HG03378 (cell line): ENCODE data around the gene PCDHGA7.
"Not testable (repeated sequence)": the region's sequence is repeated elsewhere in the genome, so short reads cannot be mapped to it uniquely, and the experiment has no call there.

Source experiments
- ATAC-seq: cut with Tn5 transposase; IDR thresholded peaks from one replicate; pipeline ENCODE4 v1.9.1; 2021; ENCODE audit warnings: mild to moderate bottlenecking, moderate library complexity; ENCODE audit not compliant: unreplicated experiment

PCDHGA7 gene

DNA sequence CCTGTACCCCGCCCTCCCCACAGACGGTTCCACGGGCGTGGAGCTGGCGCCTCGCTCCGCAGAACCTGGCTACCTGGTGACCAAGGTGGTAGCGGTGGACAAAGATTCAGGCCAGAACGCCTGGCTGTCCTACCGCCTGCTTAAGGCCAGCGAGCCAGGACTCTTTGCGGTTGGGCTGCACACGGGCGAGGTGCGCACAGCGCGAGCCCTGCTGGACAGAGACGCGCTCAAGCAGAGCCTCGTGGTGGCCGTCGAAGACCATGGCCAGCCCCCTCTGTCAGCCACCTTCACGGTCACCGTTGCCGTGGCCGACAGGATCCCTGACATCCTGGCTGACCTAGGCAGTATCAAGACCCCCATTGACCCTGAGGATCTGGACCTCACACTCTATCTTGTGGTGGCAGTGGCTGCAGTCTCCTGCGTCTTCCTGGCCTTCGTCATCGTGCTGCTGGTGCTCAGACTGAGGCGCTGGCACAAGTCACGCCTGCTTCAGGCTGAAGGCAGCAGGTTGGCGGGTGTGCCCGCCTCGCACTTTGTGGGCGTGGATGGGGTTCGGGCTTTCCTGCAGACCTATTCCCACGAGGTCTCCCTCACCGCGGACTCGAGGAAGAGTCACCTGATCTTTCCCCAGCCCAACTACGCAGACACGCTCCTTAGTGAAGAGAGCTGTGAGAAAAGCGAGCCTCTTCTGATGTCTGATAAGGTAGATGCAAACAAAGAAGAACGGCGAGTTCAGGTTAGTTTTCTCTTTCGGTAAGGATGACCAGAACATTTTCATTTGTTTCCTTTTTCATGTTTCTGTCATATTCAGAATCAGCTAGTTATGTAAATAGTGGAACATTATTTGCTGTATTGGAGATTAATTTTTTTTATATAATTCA is 16.3 kb upstream of the PCDHGA7 start:
- ATAC-seq = no peak

DNA sequence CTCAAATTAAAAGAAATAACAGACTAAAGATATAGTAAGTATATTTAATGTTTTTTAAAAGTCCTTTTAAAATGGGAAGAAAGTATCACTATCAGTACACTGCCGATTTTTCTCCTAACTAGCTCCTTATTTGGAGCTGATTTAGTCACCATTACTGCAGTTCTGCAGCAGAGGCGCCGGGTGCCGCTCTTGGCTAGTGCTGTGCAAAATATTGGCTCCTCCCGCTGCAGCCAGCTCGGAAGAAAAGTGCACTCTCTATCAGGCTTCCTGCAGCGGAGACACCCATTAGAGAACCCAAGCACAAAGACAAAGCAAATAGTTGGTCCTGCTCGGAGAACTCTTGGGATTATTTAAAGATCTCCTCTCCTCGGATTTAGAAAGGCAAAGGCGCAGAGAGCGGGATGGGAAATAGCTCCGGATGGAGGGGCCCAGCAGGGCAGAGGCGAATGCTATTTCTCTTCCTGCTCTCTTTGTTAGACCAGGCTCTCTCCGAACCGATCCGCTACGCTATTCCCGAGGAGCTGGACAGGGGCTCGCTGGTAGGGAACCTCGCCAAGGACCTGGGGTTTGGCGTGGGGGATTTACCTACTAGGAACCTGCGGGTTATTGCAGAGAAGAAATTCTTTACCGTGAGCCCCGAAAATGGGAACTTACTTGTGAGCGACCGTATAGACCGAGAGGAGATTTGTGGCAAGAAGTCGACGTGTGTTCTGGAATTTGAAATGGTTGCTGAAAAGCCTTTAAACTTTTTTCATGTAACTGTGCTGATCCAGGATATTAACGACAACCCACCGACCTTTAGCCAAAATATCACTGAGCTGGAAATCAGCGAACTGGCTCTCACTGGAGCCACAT is 12.3 kb upstream of the PCDHGA7 start, which contains the start of gene PCDHGB3:
TSS of gene PCDHGB3 (plus strand) at position 249 of the 855 bp plus-strand sequence. CDS start at position 402, 153 bp downstream.
- peak; percentile 95 for ATAC-seq

DNA sequence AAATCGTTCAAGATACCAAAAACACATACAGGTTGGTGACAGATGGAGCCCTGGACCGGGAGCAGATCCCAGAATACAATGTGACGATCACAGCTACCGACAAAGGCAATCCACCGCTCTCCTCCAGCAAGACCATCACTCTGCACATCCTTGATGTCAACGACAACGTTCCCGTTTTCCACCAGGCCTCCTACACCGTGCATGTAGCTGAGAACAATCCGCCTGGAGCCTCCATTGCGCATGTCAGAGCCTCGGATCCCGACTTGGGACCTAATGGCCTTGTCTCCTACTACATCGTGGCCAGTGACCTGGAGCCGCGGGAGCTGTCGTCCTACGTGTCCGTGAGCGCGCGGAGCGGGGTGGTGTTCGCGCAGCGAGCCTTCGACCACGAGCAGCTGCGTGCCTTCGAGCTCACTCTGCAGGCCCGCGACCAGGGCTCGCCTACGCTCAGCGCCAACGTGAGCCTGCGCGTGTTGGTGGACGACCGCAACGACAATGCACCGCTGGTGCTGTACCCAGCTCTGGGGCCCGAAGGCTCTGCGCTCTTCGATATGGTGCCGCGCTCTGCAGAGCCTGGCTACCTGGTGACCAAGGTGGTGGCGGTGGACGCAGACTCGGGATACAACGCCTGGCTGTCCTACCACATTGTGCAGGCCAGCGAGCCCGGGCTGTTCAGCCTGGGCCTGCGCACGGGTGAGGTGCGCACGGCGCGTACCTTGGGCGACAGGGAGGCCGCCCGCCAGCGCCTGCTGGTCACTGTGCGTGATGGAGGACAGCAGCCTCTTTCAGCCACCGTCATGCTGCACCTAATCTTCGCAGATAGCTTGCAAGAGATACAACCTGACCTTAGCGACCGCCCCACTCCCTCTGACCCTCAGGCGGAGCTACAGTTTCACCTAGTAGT is 10.7 kb upstream of the PCDHGA7 start:
- ATAC-seq = no peak

DNA sequence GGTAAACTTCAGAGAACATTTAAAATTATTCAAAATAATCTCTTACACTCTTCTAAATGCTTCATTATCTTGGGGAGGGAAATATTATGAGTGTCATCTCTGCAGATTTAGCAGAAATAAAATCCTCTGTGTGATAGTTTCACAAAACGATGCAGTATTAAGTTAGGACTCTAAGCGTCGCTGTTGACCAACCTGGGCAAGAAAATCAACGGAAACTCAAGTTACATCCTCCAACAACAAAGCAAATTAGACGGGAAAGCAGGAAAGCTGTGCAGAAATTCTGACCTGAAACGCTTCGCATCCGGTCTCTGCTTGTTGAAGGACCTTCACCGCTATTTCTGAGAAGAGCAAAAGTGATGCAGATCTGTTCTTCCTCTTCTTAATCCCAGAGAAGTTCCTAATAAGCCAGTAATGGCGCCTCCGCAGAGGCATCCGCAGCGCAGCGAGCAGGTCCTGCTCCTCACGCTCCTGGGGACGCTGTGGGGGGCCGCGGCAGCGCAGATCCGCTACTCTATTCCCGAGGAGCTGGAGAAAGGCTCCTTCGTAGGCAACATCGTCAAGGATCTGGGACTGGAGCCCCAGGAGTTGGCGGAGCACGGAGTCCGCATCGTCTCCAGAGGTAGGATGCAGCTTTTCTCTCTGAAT is 8.7 kb upstream of the PCDHGA7 start, which contains the start of gene PCDHGA6:
TSS of gene PCDHGA6 (plus strand) at position 219 of the 645 bp plus-strand sequence. CDS start at position 412, 193 bp downstream.
- no peak for ATAC-seq

DNA sequence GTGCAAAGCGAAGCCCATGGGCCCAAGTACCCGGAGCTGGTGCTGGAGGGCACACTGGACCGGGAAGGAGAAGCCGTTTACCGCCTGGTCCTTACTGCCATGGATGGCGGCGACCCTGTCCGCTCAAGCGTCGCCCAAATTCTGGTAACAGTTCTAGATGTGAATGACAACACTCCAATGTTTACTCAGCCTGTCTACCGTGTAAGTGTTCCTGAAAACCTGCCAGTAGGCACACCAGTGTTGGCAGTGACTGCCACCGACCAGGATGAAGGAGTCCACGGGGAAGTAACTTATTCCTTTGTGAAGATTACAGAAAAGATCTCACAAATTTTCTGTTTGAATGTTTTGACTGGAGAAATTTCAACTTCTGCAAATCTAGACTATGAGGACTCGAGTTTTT is 7.9 kb upstream of the PCDHGA7 start:
- no peak for ATAC-seq

DNA sequence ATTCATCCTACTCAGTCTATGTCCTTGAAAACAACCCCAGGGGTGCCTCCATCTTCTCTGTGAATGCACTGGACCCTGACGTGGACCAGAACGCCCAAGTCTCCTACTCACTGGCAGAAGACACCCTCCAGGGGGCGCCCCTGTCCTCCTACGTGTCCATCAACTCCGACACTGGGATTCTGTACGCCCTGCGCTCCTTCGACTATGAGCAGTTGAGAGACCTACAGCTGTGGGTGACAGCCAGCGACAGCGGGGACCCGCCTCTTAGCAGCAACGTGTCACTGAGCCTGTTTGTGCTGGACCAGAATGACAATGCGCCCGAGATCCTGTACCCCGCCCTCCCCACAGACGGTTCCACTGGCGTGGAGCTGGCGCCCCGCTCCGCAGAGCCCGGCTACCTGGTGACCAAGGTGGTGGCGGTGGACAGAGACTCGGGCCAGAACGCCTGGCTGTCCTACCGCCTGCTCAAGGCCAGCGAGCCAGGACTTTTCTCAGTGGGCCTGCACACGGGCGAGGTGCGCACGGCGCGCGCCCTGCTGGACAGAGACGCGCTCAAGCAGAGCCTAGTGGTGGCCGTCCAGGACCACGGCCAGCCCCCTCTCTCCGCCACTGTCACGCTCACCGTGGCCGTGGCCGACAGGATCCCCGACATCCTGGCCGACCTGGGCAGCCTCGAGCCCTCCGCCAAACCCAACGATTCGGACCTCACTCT is 6.9 kb upstream of the PCDHGA7 start:
- ATAC-seq = not testable (repeated sequence)

DNA sequence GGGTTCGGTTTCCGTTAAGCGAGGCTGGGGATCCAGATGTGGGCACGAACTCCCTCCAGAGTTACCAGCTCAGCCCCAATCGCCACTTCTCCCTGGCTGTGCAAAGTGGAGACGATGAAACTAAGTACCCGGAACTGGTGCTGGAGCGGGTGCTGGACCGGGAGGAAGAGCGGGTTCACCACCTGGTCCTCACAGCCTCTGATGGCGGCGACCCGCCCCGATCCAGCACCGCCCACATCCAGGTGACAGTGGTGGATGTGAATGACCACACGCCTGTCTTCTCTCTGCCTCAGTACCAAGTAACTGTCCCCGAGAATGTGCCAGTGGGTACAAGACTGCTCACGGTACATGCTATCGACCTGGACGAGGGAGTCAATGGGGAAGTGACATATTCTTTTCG is 803 bp downstream of the PCDHGA7 start:
- ATAC-seq = no peak

DNA sequence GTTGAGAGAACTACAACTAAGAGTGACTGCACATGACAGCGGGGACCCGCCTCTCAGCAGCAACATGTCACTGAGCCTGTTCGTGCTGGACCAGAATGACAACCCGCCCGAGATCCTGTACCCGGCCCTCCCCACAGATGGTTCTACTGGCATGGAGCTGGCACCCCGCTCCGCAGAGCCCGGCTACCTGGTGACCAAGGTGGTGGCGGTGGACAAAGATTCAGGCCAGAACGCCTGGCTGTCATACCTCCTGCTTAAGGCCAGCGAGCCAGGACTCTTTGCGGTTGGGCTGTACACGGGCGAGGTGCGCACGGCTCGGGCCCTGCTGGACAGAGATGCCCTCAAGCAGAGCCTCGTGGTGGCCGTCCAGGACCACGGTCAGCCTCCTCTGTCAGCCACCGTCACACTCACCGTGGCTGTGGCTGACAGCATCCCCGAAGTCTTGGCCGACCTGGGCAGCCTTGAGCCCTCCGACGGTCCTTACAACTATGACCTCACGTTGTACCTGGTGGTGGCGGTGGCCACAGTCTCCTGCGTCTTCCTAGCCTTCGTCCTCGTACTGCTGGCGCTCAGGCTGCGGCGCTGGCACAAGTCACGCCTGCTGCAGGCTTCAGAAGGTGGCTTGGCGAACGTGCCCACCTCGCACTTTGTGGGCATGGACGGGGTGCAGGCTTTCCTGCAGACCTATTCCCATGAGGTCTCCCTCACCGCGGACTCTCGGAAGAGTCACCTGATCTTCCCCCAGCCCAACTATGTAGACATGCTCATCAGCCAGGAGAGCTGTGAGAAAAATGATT is 2.1 kb downstream of the PCDHGA7 start:
- ATAC-seq = no peak

DNA sequence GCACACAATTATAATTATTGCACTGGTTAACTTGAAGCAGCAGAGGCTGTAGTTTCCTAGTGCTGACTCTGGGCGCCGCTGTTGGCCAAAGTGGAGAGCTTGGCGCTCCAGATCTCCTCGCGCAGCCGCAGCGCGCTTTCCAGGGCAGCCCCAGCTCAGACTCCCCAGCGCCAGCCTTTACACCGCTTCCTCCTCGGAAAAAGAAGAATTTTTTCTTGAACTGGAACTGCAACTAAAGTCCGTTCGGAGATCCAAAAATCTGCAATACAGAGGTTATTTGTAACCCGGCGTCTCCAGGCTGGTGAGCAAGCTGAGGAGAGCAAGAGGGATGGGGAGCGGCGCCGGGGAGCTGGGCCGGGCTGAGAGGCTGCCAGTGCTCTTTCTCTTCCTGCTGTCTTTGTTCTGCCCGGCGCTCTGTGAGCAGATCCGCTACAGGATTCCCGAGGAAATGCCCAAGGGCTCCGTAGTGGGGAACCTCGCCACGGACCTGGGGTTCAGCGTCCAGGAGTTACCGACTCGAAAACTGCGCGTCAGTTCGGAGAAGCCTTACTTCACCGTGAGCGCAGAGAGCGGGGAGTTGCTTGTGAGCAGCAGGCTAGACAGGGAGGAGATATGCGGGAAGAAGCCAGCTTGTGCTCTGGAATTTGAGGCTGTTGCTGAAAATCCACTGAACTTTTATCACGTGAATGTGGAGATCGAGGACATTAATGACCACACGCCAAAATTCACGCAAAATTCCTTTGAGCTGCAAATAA is 5.2 kb downstream of the PCDHGA7 start, which contains the start of gene PCDHGB4:
TSS of gene PCDHGB4 (plus strand) at position 142 of the 755 bp plus-strand sequence. CDS start at position 329, 187 bp downstream.
- ATAC-seq = peak; percentile 54

DNA sequence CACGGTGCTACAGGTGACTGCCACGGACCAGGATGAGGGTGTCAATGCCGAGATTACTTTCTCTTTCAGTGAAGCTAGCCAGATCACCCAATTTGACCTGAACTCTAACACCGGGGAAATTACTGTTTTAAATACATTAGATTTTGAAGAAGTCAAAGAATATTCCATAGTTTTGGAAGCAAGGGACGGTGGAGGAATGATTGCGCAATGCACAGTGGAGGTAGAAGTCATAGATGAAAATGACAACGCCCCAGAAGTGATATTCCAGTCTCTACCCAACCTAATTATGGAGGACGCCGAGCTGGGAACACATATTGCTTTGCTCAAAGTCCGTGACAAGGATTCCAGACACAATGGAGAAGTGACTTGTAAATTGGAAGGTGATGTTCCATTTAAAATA is 6.1 kb downstream of the PCDHGA7 start:
- ATAC-seq = no peak

DNA sequence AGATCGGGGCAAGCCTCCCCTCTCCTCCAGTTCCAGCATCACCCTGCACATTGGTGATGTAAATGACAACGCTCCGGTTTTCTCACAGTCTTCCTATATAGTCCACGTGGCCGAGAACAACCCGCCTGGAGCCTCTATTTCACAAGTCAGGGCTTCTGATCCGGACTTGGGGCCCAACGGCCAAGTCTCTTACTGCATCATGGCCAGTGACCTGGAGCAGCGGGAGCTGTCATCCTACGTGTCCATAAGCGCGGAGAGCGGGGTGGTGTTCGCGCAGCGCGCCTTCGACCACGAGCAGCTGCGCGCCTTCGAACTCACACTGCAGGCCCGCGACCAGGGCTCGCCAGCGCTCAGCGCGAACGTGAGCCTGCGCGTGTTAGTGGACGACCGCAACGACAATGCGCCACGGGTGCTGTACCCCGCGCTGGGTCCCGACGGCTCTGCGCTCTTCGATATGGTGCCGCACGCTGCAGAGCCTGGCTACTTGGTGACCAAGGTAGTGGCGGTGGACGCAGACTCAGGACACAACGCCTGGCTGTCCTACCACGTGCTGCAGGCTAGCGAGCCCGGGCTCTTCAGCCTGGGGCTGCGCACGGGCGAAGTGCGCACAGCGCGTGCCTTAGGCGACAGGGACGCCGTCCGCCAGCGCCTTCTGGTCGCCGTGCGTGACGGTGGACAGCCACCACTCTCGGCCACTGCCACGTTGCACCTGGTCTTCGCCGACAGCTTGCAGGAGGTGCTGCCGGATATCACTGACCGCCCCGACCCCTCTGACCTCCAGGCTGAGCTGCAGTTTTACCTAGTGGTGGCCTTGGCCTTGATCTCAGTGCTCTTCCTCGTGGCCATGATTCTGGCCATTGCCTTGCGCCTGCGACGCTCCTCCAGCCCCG is 6.9 kb downstream of the PCDHGA7 start:
- no peak for ATAC-seq

DNA sequence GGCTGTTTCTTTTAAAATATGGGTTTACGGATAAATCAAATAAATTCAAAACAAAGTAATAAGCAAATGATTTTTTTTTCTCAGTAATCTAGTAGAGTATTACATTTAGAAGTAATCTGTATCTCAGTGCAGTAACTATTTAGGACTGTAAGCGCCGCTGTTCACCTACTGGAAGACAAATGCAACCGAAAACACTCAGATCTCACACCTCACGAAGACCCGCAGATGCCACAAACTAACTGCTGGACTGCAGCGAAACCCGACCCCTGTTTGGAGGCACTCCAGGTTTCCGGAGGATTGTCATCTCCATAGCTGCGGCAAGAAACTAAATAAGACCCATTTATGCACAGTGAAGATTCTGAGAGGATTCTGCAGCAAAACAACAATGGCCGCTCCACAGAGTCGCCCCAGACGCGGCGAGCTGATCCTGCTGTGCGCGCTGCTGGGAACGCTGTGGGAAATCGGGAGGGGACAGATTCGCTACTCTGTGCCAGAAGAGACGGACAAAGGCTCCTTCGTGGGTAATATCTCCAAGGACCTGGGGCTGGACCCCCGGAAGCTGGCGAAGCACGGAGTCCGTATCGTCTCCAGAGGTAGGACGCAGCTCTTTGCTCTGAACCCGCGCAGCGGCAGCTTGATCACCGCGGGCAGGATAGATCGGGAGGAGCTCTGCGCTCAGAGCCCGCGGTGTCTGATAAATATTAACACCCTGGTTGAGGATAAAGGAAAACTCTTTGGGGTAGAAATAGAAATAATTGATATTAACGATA is 10.1 kb downstream of the PCDHGA7 start, which contains the start of gene PCDHGA8:
TSS of gene PCDHGA8 (plus strand) at position 205 of the 770 bp plus-strand sequence. CDS start at position 386, 181 bp downstream.
- ATAC-seq = no peak

DNA sequence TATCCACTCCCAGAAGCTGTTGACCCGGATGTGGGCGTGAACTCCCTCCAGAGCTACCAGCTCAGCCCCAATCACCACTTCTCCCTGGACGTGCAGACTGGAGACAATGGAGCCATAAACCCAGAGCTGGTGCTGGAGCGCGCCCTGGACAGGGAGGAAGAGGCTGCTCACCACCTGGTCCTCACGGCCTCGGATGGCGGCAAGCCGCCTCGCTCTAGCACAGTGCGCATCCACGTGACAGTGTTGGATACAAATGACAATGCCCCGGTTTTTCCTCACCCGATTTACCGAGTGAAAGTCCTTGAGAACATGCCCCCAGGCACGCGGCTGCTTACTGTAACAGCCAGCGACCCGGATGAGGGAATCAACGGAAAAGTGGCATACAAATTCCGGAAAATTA is 10.7 kb downstream of the PCDHGA7 start:
- ATAC-seq = no peak

DNA sequence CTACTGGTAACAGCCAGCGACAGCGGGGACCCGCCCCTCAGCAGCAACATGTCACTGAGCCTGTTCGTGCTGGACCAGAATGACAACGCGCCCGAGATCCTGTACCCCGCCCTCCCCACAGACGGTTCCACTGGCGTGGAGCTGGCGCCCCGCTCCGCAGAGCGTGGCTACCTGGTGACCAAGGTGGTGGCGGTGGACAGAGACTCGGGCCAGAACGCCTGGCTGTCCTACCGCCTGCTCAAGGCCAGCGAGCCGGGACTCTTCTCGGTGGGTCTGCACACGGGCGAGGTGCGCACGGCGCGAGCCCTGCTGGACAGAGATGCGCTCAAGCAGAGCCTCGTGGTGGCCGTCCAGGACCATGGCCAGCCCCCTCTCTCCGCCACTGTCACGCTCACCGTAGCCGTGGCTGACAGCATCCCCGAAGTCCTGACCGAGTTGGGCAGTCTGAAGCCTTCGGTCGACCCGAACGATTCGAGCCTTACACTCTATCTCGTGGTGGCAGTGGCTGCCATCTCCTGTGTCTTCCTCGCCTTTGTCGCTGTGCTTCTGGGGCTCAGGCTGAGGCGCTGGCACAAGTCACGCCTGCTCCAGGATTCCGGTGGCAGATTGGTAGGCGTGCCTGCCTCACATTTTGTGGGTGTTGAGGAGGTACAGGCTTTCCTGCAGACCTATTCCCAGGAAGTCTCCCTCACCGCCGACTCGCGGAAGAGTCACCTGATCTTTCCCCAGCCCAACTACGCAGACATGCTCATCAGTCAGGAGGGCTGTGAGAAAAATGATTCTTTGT is 12.1 kb downstream of the PCDHGA7 start:
- not testable (repeated sequence) for ATAC-seq
